PC-3 (cell line): ENCODE data around the gene ADARB2. TPM values are rescaled to one million over a fixed set of nuclear protein-coding genes. Genes with fewer than 3 reads are reported as not detected.

Experiments
- ATAC-seq: fragments of 200-7000 bp; cut with Tn5 transposase; 2 replicates; pipeline ENCODE4 v1.9.1; 2020; ENCODE audit warnings: mild to moderate bottlenecking, moderate library complexity
- BruUV-seq: library from RNA; stranded (reverse); fragments of 400-500 nt; replicated peaks from 2 replicates; lab custom pipeline; 2021; lab: Mats Ljungman, UMichigan
- CTCF ChIA-PET: fragments of 300-600 bp; sonication (Branson Sonifier 250); formaldehyde crosslinking; loops from one replicate; lab custom pipeline; 2022; ENCODE audit warnings: antibody characterized with exemption; lab: Charles Lee
- POLR2A ChIA-PET: fragments of 300-600 bp; sonication (Branson Sonifier 250); formaldehyde crosslinking; loops from one replicate; lab custom pipeline; 2022; ENCODE audit warnings: antibody characterized with exemption; ENCODE audit not compliant: unreplicated experiment; lab: Charles Lee
- DNase-seq: peaks from one replicate; pipeline ENCODE4 v3.0.0-alpha.2; 2015
- H2AFZ ChIP-seq: fragments of 300-600 bp; sonication (generic); 2 replicates; pipeline ENCODE4 v1.6.0; 2016; ENCODE audit warnings: antibody characterized with exemption, low read length
- H3F3A ChIP-seq: fragments of 300-600 bp; sonication (generic); one replicate; pipeline ENCODE4 v1.6.0; 2017; ENCODE audit warnings: antibody characterized with exemption, low read length, control low read depth, mild to moderate bottlenecking; ENCODE audit not compliant: unreplicated experiment
- H3K27ac ChIP-seq: fragments of 300-600 bp; sonication (generic); 2 replicates; pipeline ENCODE4 v1.5.1; 2016; ENCODE audit warnings: mild to moderate bottlenecking, low read length
- H3K27me3 ChIP-seq: fragments of 300-600 bp; sonication (generic); 2 replicates; pipeline ENCODE4 v1.6.1; 2016; ENCODE audit warnings: low read length, mixed read lengths
- H3K36me3 ChIP-seq: fragments of 300-600 bp; sonication (generic); 2 replicates; pipeline ENCODE4 v1.6.1; 2016; ENCODE audit warnings: low read depth, mixed run types, low read length, mixed read lengths
- H3K4me1 ChIP-seq: fragments of 300-600 bp; sonication (generic); 2 replicates; pipeline ENCODE4 v1.5.1; 2016; ENCODE audit warnings: low read length; ENCODE audit not compliant: insufficient read depth
- H3K4me2 ChIP-seq: fragments of 300-600 bp; sonication (generic); 2 replicates; pipeline ENCODE4 v1.6.0; 2016; ENCODE audit warnings: low read length
- H3K4me3 ChIP-seq: fragments of 300-600 bp; sonication (generic); 2 replicates; pipeline ENCODE4 v1.5.1; 2016; ENCODE audit warnings: mild to moderate bottlenecking, low read length, mixed read lengths
- H3K79me2 ChIP-seq: fragments of 300-600 bp; sonication (generic); 2 replicates; pipeline ENCODE4 v1.6.1; 2017; ENCODE audit warnings: low read length, mixed read lengths
- H3K9ac ChIP-seq: fragments of 300-600 bp; sonication (generic); 2 replicates; pipeline ENCODE4 v1.6.0; 2016; ENCODE audit warnings: mild to moderate bottlenecking, low read length
- H3K9me2 ChIP-seq: fragments of 300-600 bp; sonication (generic); replicated peaks from 2 replicates; pipeline ENCODE4 v1.6.1; 2016; ENCODE audit warnings: mixed run types, low read length, mixed read lengths
- H3K9me3 ChIP-seq: fragments of 300-600 bp; sonication (generic); 2 replicates; pipeline ENCODE4 v1.6.1; 2016; ENCODE audit warnings: low read length, mixed read lengths
- H4K20me1 ChIP-seq: fragments of 300-600 bp; sonication (generic); 2 replicates; pipeline ENCODE4 v1.6.1; 2016; ENCODE audit warnings: low read length, mixed read lengths
- EZH2 ChIP-seq: fragments of 300-600 bp; sonication (generic); IDR thresholded peaks from one replicate; pipeline ENCODE4 v1.6.1; 2017; ENCODE audit warnings: antibody characterized with exemption, mild to moderate bottlenecking, low read length; ENCODE audit not compliant: unreplicated experiment
- EZH2phosphoT487 ChIP-seq: fragments of 300-600 bp; sonication (generic); IDR thresholded peaks from 2 replicates; pipeline ENCODE4 v1.6.1; 2018; ENCODE audit warnings: mild to moderate bottlenecking, antibody characterized with exemption, low read length, borderline replicate concordance
- intact Hi-C: fragments of 100-400 bp; cut with micrococcal nuclease; formaldehyde crosslinking; loops from 2 replicates; pipeline ENCODE4 v1.9.0; 2023
- total RNA-seq: library from RNA; depleted of rRNA; stranded (reverse); fragments of >200 nt; gene quantifications from 2 replicates; pipeline ENCODE4 v1.2.3, GENCODE V29; 2014
- TF ChIP-seq, protein P1 (sequence below): fragments of 300-600 bp; sonication (generic); conservative IDR thresholded peaks from 2 replicates; pipeline ENCODE4 v1.5.1; 2017; ENCODE audit warnings: antibody characterized with exemption, low read depth, mild to moderate bottlenecking, low read length

Gene ADARB2
- total RNA-seq, 1 experiment from 2014 or later, result not detected

- no peaks in the 10 kb centered on the region for H3F3A ChIP-seq
- no peak for TF ChIP-seq EZH2
- TF ChIP-seq, protein P1, sequence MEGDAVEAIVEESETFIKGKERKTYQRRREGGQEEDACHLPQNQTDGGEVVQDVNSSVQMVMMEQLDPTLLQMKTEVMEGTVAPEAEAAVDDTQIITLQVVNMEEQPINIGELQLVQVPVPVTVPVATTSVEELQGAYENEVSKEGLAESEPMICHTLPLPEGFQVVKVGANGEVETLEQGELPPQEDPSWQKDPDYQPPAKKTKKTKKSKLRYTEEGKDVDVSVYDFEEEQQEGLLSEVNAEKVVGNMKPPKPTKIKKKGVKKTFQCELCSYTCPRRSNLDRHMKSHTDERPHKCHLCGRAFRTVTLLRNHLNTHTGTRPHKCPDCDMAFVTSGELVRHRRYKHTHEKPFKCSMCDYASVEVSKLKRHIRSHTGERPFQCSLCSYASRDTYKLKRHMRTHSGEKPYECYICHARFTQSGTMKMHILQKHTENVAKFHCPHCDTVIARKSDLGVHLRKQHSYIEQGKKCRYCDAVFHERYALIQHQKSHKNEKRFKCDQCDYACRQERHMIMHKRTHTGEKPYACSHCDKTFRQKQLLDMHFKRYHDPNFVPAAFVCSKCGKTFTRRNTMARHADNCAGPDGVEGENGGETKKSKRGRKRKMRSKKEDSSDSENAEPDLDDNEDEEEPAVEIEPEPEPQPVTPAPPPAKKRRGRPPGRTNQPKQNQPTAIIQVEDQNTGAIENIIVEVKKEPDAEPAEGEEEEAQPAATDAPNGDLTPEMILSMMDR, result no peak
- no peak for TF ChIP-seq EZH2phosphoT487
- ChIA-PET CTCF (no interaction called here), POLR2A (no interaction called here)
- H3K4me2 ChIP-seq, result no peak overlapping the region
- H3K9me3 ChIP-seq, result no peaks in the 10 kb centered on the region
- no peaks in the 10 kb centered on the region for H3K79me2 ChIP-seq
- no TSS peak for BruUV-seq
- no peak overlapping the region for H3K9ac ChIP-seq
- peaks cover 15% of the 10 kb centered on the region for H3K27me3 ChIP-seq
- ATAC-seq (no peak), DNase-seq (no peak)
- intact Hi-C loops, result no loop called here
- no peaks in the 10 kb centered on the region for H4K20me1 ChIP-seq
- no peak overlapping the region for H2AFZ ChIP-seq
- no peak overlapping the region for H3K4me3 ChIP-seq
- H3K27ac ChIP-seq, result no peak overlapping the region
- no peaks in the 10 kb centered on the region for H3K36me3 ChIP-seq
- no peaks in the 10 kb centered on the region for H3K9me2 ChIP-seq
- H3K4me1 ChIP-seq, result no peaks in the 10 kb centered on the region
Observed at GRCh38 chr10:1240341-1240775, 497.0 kb downstream of the ADARB2 start.

DNA sequence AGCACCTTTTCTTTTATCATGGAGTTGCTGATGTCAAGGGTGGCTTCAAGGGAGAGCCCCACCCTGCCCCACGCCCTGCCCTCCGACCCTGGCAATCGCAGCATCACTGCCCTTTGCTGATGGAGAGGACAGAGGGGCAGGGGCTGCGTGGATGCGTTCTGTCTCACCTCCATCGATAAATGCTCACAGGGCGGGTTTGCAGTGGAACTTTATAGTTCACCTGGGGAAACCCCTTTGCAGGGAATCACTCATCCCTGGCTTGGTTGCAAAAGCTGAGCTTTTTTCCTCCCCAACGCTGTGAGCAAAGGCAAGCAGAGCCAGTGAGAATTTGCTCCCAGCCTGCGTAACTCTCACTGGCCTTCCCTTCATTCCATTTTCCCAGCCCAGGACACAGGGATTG, 504.3 kb downstream of the ADARB2 start:
- H3K9me2 ChIP-seq, result no peaks in the 10 kb centered on the region
- H3K4me1 ChIP-seq, result no peaks in the 10 kb centered on the region
- no TSS peak for BruUV-seq
- intact Hi-C loops, result no loop called here
- POLR2A ChIA-PET, result no interaction called here
- no peak overlapping the region for H3K4me2 ChIP-seq
- CTCF ChIA-PET, result no interaction called here
- H3K36me3 ChIP-seq, result no peaks in the 10 kb centered on the region
- H3K9ac ChIP-seq, result no peak overlapping the region
- no peaks in the 10 kb centered on the region for H3F3A ChIP-seq
- DNase-seq (no peak), ATAC-seq (no peak)
- no peaks in the 10 kb centered on the region for H4K20me1 ChIP-seq
- no peak overlapping the region for H3K4me3 ChIP-seq
- no peaks in the 10 kb centered on the region for H3K79me2 ChIP-seq
- TF ChIP-seq EZH2phosphoT487, result no peak
- TF ChIP-seq, protein P1, result no peak
- no peak for TF ChIP-seq EZH2
- no peaks in the 10 kb centered on the region for H3K9me3 ChIP-seq
- no peak overlapping the region for H2AFZ ChIP-seq
- H3K27me3 ChIP-seq, result no peaks in the 10 kb centered on the region
- no peak overlapping the region for H3K27ac ChIP-seq

GRCh38 chr10:1232164-1232911, 505.0 kb downstream of the ADARB2 start:
- ATAC-seq, result no peak
- Histone ChIP-seq H3K9ac (no peak overlapping the region), H3K36me3 (no peaks in the 10 kb centered on the region), H3K27me3 (no peaks in the 10 kb centered on the region), H3K9me3 (no peaks in the 10 kb centered on the region), H3K27ac (no peak overlapping the region), H2AFZ (no peak overlapping the region), H3F3A (no peaks in the 10 kb centered on the region), H3K4me3 (no peak overlapping the region), H4K20me1 (no peaks in the 10 kb centered on the region), H3K9me2 (no peaks in the 10 kb centered on the region), H3K79me2 (no peaks in the 10 kb centered on the region), H3K4me1 (no peaks in the 10 kb centered on the region), H3K4me2 (no peak overlapping the region)
- CTCF ChIA-PET, result no interaction called here
- POLR2A ChIA-PET, result no interaction called here
- intact Hi-C loops, result no loop called here
- BruUV-seq, result no TSS peak
- no peak for DNase-seq
- TF ChIP-seq EZH2 (no peak), EZH2phosphoT487 (no peak)
- TF ChIP-seq, protein P1, result no peak
